Endodermal cell (in vitro differentiated cells): ENCODE data around the gene KIFC3. TPM values are rescaled to one million over a fixed set of nuclear protein-coding genes. Genes with fewer than 3 reads are reported as not detected.

Experiments used
- DNase-seq: peaks from one replicate; pipeline ENCODE4 v3.0.0-alpha.2; 2017
- H3K27ac ChIP-seq: 2 replicates; pipeline ENCODE4 v1.5.1; 2013; ENCODE audit warnings: mild to moderate bottlenecking, low read depth, low read length, moderate library complexity
- H3K27me3 ChIP-seq: 2 replicates; pipeline ENCODE4 v1.6.1; 2013; ENCODE audit warnings: mild to moderate bottlenecking, low read length, moderate library complexity; ENCODE audit not compliant: insufficient read depth, control insufficient read depth, poor library complexity, severe bottlenecking
- H3K36me3 ChIP-seq: 2 replicates; pipeline ENCODE4 v1.7.0; 2013; ENCODE audit warnings: mild to moderate bottlenecking, low read length, moderate library complexity; ENCODE audit not compliant: control insufficient read depth, insufficient read depth
- H3K4me1 ChIP-seq: one replicate; pipeline ENCODE4 v1.7.0; 2013; ENCODE audit warnings: low read length; ENCODE audit not compliant: control insufficient read depth, insufficient read depth
- H3K4me3 ChIP-seq: 2 replicates; pipeline ENCODE4 v1.5.1; 2013; ENCODE audit warnings: mild to moderate bottlenecking, low read length, moderate library complexity
- H3K9ac ChIP-seq: 2 replicates; pipeline ENCODE4 v1.6.1; 2013; ENCODE audit warnings: mild to moderate bottlenecking, low read length, moderate library complexity; ENCODE audit not compliant: poor library complexity, severe bottlenecking; ENCODE audit errors: extremely low read depth
- H3K9me3 ChIP-seq: 2 replicates; pipeline ENCODE4 v1.6.1; 2013; ENCODE audit warnings: mild to moderate bottlenecking, low read length, moderate library complexity; ENCODE audit not compliant: control insufficient read depth
- H3K27ac Mint-ChIP-seq: 2 replicates; pipeline ENCODE4 v1.8.0; 2020; ENCODE audit warnings: mixed read lengths
- H3K27me3 Mint-ChIP-seq: 2 replicates; pipeline ENCODE4 v1.8.0; 2021; ENCODE audit warnings: mild to moderate bottlenecking, mixed read lengths; ENCODE audit not compliant: insufficient read depth
- H3K36me3 Mint-ChIP-seq: 2 replicates; pipeline ENCODE4 v1.8.0; 2020; ENCODE audit warnings: low read depth, mixed read lengths
- H3K4me1 Mint-ChIP-seq: 2 replicates; pipeline ENCODE4 v1.8.0; 2020; ENCODE audit warnings: mixed read lengths
- H3K4me3 Mint-ChIP-seq: 2 replicates; pipeline ENCODE4 v1.8.0; 2020; ENCODE audit warnings: mild to moderate bottlenecking, moderate library complexity, mixed read lengths
- H3K9me3 Mint-ChIP-seq: 2 replicates; pipeline ENCODE4 v1.8.0; 2020; ENCODE audit warnings: mild to moderate bottlenecking, mixed read lengths
- CTCF ChIP-seq: fragments of 200-600 bp; sonication (generic); conservative IDR thresholded peaks from 2 replicates; pipeline ENCODE4 v1.5.0; 2021; ENCODE audit warnings: antibody characterized with exemption, mild to moderate bottlenecking
- WGBS, 2 experiments: methylation state at CpG; one replicate each; pipeline versions ENCODE4 v1.1.5 to v1.1.7; 2013; ENCODE audit warnings: missing lambda C conversion rate in 2 of 2, mixed read lengths in 1 of 2; ENCODE audit not compliant: insufficient coverage in 1 of 2, insufficient read length in 1 of 2; 5-methylcytosine and 5-hydroxymethylcytosine counted together
- total RNA-seq, 2 donors: library from RNA; stranded (reverse); fragmentation: NEBNext Ultra II Directional in 1 of 2; extraction: Animal tissue kit (Norgen Biotek cat#: 25700) in 1 of 2; gene quantifications; 2 replicates in 1 of 2; 3 replicates in 1 of 2; pipeline ENCODE4 v1.2.1, GENCODE V29; 2021

Gene KIFC3
- total RNA-seq, 2 donors from 2014 or later = 39.2 to 39.3 TPM

DNA sequence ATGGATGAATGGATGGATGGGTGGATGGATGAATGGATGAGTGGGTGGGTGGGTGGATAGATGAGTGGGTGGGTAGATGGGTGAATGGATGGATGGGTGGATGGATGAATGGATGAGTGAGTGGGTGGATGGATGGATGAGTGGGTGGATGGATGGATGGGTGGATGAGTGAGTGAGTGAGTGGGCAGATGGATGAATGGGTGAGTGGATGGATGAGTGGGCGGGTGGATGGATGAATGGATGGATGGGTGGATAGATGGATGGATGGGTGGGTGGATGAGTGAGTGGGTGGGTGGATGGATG lies 73.2 kb downstream of the KIFC3 start:
- Histone ChIP-seq H3K4me3 (no peak overlapping the region), H3K36me3 (no peaks in the 10 kb centered on the region), H3K9ac (no peak overlapping the region), H3K9me3 (no peaks in the 10 kb centered on the region), H3K27me3 (no peaks in the 10 kb centered on the region), H3K27ac (no peak overlapping the region), H3K4me1 (no peaks in the 10 kb centered on the region)
- TF ChIP-seq CTCF = no peak
- H3K27me3 Mint-ChIP-seq = no peaks in the 10 kb centered on the region
- no peak overlapping the region for H3K27ac Mint-ChIP-seq
- DNase-seq = no peak
- no peak overlapping the region for H3K4me3 Mint-ChIP-seq
- H3K9me3 Mint-ChIP-seq = peaks cover 13% of the 10 kb centered on the region
- H3K4me1 Mint-ChIP-seq = peaks cover 5% of the 10 kb centered on the region
- 89% methylated on average over 1 of the region's 1 CpG; no CpG with 5 or more reads in 1 of the 2 experiments for WGBS, 2 experiments
- H3K36me3 Mint-ChIP-seq = peaks cover 6% of the 10 kb centered on the region

DNA sequence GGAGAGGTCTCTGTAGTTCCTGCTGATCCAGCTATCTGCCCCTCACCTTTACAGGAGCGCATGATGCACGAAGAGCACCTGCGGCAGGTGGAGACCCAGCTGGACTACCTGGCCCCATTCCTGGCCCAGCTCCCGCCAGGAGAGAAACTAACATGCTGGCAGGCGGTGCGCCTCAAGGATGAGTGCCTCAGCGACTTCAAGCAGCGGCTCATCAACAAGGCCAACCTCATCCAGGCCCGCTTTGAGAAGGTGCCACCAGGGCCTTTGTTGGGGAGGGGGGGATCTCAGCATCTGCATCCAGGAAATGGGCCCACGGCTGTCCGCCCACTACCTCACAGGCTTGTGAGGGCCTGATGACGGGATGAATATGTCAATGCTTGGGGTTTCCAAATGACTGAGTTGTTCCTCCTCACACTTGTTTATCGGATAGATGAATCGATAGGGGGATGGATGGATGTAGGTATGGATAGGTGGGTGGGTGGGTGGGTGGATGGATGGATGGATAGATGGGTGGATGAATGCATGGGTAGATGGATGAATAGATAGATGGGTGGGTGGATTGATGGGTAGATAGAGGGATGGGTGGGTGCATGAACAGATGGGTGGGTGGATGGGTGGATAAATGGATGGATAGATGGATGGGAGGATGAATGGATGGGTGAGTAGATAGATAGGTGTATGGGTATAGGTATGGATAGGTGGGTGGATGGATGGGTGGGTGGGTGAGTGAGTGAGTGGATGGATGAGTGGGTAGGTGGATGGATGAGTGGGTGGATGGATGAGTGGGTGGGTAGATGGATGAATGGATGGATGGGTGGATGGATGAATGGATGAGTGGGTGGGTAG lies 73.7 kb downstream of the KIFC3 start:
- no peak overlapping the region for H3K4me3 Mint-ChIP-seq
- no peaks in the 10 kb centered on the region for H3K27me3 Mint-ChIP-seq
- H3K36me3 ChIP-seq = no peaks in the 10 kb centered on the region
- H3K9me3 ChIP-seq = no peaks in the 10 kb centered on the region
- peaks cover 10% of the 10 kb centered on the region for H3K9me3 Mint-ChIP-seq
- no peak overlapping the region for H3K4me3 ChIP-seq
- no peak overlapping the region for H3K27ac Mint-ChIP-seq
- WGBS, 2 experiments = 92 to 95% methylated on average over 4 to 14 of the region's 14 CpGs
- DNase-seq = no peak
- no peak overlapping the region for H3K27ac ChIP-seq
- peaks cover 5% of the 10 kb centered on the region for H3K4me1 Mint-ChIP-seq
- TF ChIP-seq CTCF = no peak
- no peak overlapping the region for H3K9ac ChIP-seq
- H3K36me3 Mint-ChIP-seq = peaks cover 6% of the 10 kb centered on the region
- H3K4me1 ChIP-seq = no peaks in the 10 kb centered on the region
- no peaks in the 10 kb centered on the region for H3K27me3 ChIP-seq

- DNase-seq = no peak
- Mint-ChIP-seq H3K27ac (no peak overlapping the region), H3K9me3 (peaks cover 2% of the 10 kb centered on the region), H3K36me3 (no peaks in the 10 kb centered on the region), H3K4me3 (no peak overlapping the region), H3K4me1 (peaks cover 5% of the 10 kb centered on the region), H3K27me3 (no peaks in the 10 kb centered on the region)
- Histone ChIP-seq H3K4me3 (no peak overlapping the region), H3K27ac (no peak overlapping the region), H3K4me1 (no peaks in the 10 kb centered on the region), H3K9me3 (no peaks in the 10 kb centered on the region), H3K36me3 (no peaks in the 10 kb centered on the region), H3K27me3 (no peaks in the 10 kb centered on the region), H3K9ac (no peak overlapping the region)
- peak; percentile 48 for TF ChIP-seq CTCF
- 65 to 73% methylated on average over 3 to 4 of the region's 4 CpGs for WGBS, 2 experiments
These were observed 74.7 kb downstream of the KIFC3 start for GRCh38 chr16:57727610-57728009.
